H9 (cell line): ENCODE measurements around the gene KLF6. TPM values are rescaled to one million over a fixed set of nuclear protein-coding genes. Genes with fewer than 3 reads are reported as not detected.

Source experiments
- DNase-seq: peaks from one replicate; pipeline ENCODE4 v3.0.0-alpha.2; 2017
- H2AFZ ChIP-seq: one replicate; pipeline ENCODE4 v1.6.1; 2013; ENCODE audit warnings: mild to moderate bottlenecking, low read length, control low read depth, moderate library complexity
- H2AK5ac ChIP-seq: 2 replicates; pipeline ENCODE4 v1.6.1; 2013; ENCODE audit warnings: low read length, control low read depth, mixed read lengths; ENCODE audit not compliant: insufficient read length
- H2BK120ac ChIP-seq: one replicate; pipeline ENCODE4 v1.6.1; 2013; ENCODE audit warnings: low read depth, mild to moderate bottlenecking, low read length, control low read depth, inconsistent platforms; ENCODE audit not compliant: poor library complexity, severe bottlenecking
- H2BK12ac ChIP-seq: 2 replicates; pipeline ENCODE4 v1.6.1; 2013; ENCODE audit warnings: low read length, control low read depth, mixed read lengths, low read depth; ENCODE audit not compliant: insufficient read length
- H2BK15ac ChIP-seq: 2 replicates; pipeline ENCODE4 v1.6.1; 2013; ENCODE audit warnings: low read depth, low read length, control low read depth
- H2BK20ac ChIP-seq: one replicate; pipeline ENCODE4 v1.6.1; 2013; ENCODE audit warnings: low read depth, mild to moderate bottlenecking, low read length, control low read depth, inconsistent platforms; ENCODE audit not compliant: poor library complexity, severe bottlenecking
- H2BK5ac ChIP-seq: 2 replicates; pipeline ENCODE4 v1.6.1; 2013; ENCODE audit warnings: low read length, control low read depth, mixed read lengths; ENCODE audit not compliant: insufficient read length
- H3K14ac ChIP-seq: 2 replicates; pipeline ENCODE4 v1.6.1; 2013; ENCODE audit warnings: low read length, control low read depth; ENCODE audit not compliant: insufficient read depth
- H3K18ac ChIP-seq: 2 replicates; pipeline ENCODE4 v1.6.1; 2013; ENCODE audit warnings: low read depth, mild to moderate bottlenecking, mixed read lengths, low read length, control low read depth; ENCODE audit not compliant: insufficient read length
- H3K23ac ChIP-seq: 2 replicates; pipeline ENCODE4 v1.6.1; 2013; ENCODE audit warnings: low read length, control low read depth, mixed read lengths, low read depth; ENCODE audit not compliant: insufficient read length
- H3K23me2 ChIP-seq: 2 replicates; pipeline ENCODE4 v1.6.1; 2013; ENCODE audit warnings: low read depth, mild to moderate bottlenecking, mixed read lengths, low read length, control low read depth; ENCODE audit not compliant: insufficient read length, poor library complexity, severe bottlenecking
- H3K27ac ChIP-seq: 2 replicates; pipeline ENCODE4 v1.5.1; 2013; ENCODE audit warnings: low read length, control low read depth, mixed read lengths, low read depth; ENCODE audit not compliant: insufficient read length
- H3K27me3 ChIP-seq: 2 replicates; pipeline ENCODE4 v1.6.1; 2013; ENCODE audit warnings: low read length, control low read depth, inconsistent platforms; ENCODE audit not compliant: insufficient read depth
- H3K4ac ChIP-seq: 2 replicates; pipeline ENCODE4 v1.6.1; 2013; ENCODE audit warnings: low read depth, mild to moderate bottlenecking, control low read depth, inconsistent platforms, low read length, moderate library complexity
- H3K4me1 ChIP-seq: 2 replicates; pipeline ENCODE4 v1.6.1; 2013; ENCODE audit warnings: low read length, control low read depth, inconsistent platforms; ENCODE audit not compliant: insufficient read depth
- H3K4me2 ChIP-seq: 2 replicates; pipeline ENCODE4 v1.6.1; 2013; ENCODE audit warnings: low read length, control low read depth, mixed read lengths; ENCODE audit not compliant: insufficient read length, insufficient read depth
- H3K56ac ChIP-seq: 2 replicates; pipeline ENCODE4 v1.6.1; 2013; ENCODE audit warnings: low read depth, mild to moderate bottlenecking, mixed read lengths, low read length, control low read depth; ENCODE audit not compliant: insufficient read length
- H3K79me1 ChIP-seq: 2 replicates; pipeline ENCODE4 v1.6.1; 2013; ENCODE audit warnings: low read depth, mild to moderate bottlenecking, moderate library complexity, low read length, control low read depth, inconsistent platforms; ENCODE audit not compliant: insufficient read depth, poor library complexity, severe bottlenecking
- H3K79me2 ChIP-seq: 2 replicates; pipeline ENCODE4 v1.6.1; 2013; ENCODE audit warnings: low read length, control low read depth, inconsistent platforms; ENCODE audit not compliant: insufficient read depth
- H3K9ac ChIP-seq: 2 replicates; pipeline ENCODE4 v1.6.1; 2013; ENCODE audit warnings: low read length, control low read depth, mixed read lengths; ENCODE audit not compliant: insufficient read length; ENCODE audit errors: extremely low read depth
- H3K9me3 ChIP-seq: one replicate; pipeline ENCODE4 v1.6.1; 2013; ENCODE audit warnings: low read depth, low read length, inconsistent platforms; ENCODE audit not compliant: control insufficient read depth
- H3T11ph ChIP-seq: one replicate; pipeline ENCODE4 v1.6.1; 2013; ENCODE audit warnings: mild to moderate bottlenecking, low read length, control low read depth, inconsistent platforms
- H4K20me1 ChIP-seq: one replicate; pipeline ENCODE4 v1.6.1; 2013; ENCODE audit not compliant: control insufficient read depth, insufficient read length, insufficient read depth
- H4K5ac ChIP-seq: 2 replicates; pipeline ENCODE4 v1.6.1; 2013; ENCODE audit warnings: low read depth, mild to moderate bottlenecking, mixed read lengths, low read length, control low read depth; ENCODE audit not compliant: insufficient read length
- H4K8ac ChIP-seq: replicated peaks from 2 replicates; pipeline ENCODE4 v1.6.1; 2013; ENCODE audit warnings: low read length, control low read depth, mixed read lengths, low read depth; ENCODE audit not compliant: insufficient read length
- H4K91ac ChIP-seq: 2 replicates; pipeline ENCODE4 v1.6.1; 2013; ENCODE audit warnings: low read depth, mild to moderate bottlenecking, moderate library complexity, mixed read lengths, low read length, control low read depth; ENCODE audit not compliant: insufficient read length
- H3K27ac Mint-ChIP-seq, 3 experiments: 2 replicates in 2 of 3; 3 replicates in 1 of 3; pipeline ENCODE4 v1.8.0; 2020 to 2021; ENCODE audit warnings: mixed read lengths in 3 of 3, mild to moderate bottlenecking in 1 of 3, moderate library complexity in 1 of 3
- H3K27me3 Mint-ChIP-seq: 2 replicates; pipeline ENCODE4 v1.8.0; 2021; ENCODE audit warnings: low read depth, mild to moderate bottlenecking, moderate library complexity, mixed read lengths
- H3K36me3 Mint-ChIP-seq, 3 experiments: 2 replicates in 2 of 3; 3 replicates in 1 of 3; pipeline ENCODE4 v1.8.0; 2020 to 2021; ENCODE audit warnings: low read depth in 3 of 3, mixed read lengths in 3 of 3; ENCODE audit not compliant: insufficient read depth in 1 of 3
- H3K4me1 Mint-ChIP-seq, 2 experiments: 2 replicates each; pipeline ENCODE4 v1.8.0; 2020; ENCODE audit warnings: mixed read lengths in 2 of 2
- H3K4me3 Mint-ChIP-seq, 2 experiments: 2 replicates in 1 of 2; 3 replicates in 1 of 2; pipeline ENCODE4 v1.8.0; 2020 to 2021; ENCODE audit warnings: mild to moderate bottlenecking in 2 of 2, mixed read lengths in 2 of 2, moderate library complexity in 1 of 2
- H3K9me3 Mint-ChIP-seq, 2 experiments: 2 replicates in 1 of 2; 3 replicates in 1 of 2; pipeline ENCODE4 v1.8.0; 2020; ENCODE audit warnings: mild to moderate bottlenecking in 2 of 2, mixed read lengths in 2 of 2, moderate library complexity in 1 of 2
- CTCF ChIP-seq: fragments of 200-600 bp; sonication (generic); conservative IDR thresholded peaks from 3 replicates; pipeline ENCODE4 v1.8.0; 2021; ENCODE audit warnings: antibody characterized with exemption, mild to moderate bottlenecking
- WGBS: extraction: QIAGEN DNeasy Blood & Tissue Kit; methylation state at CpG from one replicate; pipeline ENCODE4 v1.1.7; 2013; ENCODE audit warnings: missing lambda C conversion rate, low lambda C conversion rate, mixed read lengths; ENCODE audit not compliant: insufficient read length; ENCODE audit errors: extremely low coverage; 5-methylcytosine and 5-hydroxymethylcytosine counted together
- total RNA-seq: library from RNA; stranded (reverse); gene quantifications from 2 replicates; pipeline ENCODE4 v1.2.1, GENCODE V29; 2021

Gene KLF6
- total RNA-seq, 1 experiment from 2014 or later: 19.3 TPM

GRCh38 chr10:3805201-3805790, 20.3 kb upstream of the KLF6 start:
- Histone ChIP-seq H4K8ac (no peak overlapping the region), H3K79me2 (no peaks in the 10 kb centered on the region), H4K91ac (no peak overlapping the region), H3K27ac (no peak overlapping the region), H3K9ac (no peak overlapping the region), H2BK5ac (no peak overlapping the region), H4K5ac (no peak overlapping the region), H3K9me3 (no peaks in the 10 kb centered on the region), H3K56ac (no peak overlapping the region), H3K4me2 (no peak overlapping the region), H3K79me1 (no peaks in the 10 kb centered on the region), H3K4ac (no peak overlapping the region), H2BK120ac (no peak overlapping the region), H2BK15ac (no peak overlapping the region), H2BK12ac (no peak overlapping the region), H3K23me2 (no peaks in the 10 kb centered on the region), H2AFZ (no peak overlapping the region), H3K18ac (no peak overlapping the region), H2BK20ac (no peak overlapping the region), H3K23ac (no peak overlapping the region), H2AK5ac (no peak overlapping the region), H3K4me1 (no peaks in the 10 kb centered on the region), H3K14ac (no peak overlapping the region), H4K20me1 (no peaks in the 10 kb centered on the region), H3K27me3 (no peaks in the 10 kb centered on the region), H3T11ph (no peak overlapping the region)
- no peaks in the 10 kb centered on the region for H3K36me3 Mint-ChIP-seq
- H3K4me3 Mint-ChIP-seq: no peak overlapping the region
- no peak overlapping the region for H3K27ac Mint-ChIP-seq
- DNase-seq: no peak
- no CpG with 5 or more reads among the region's 7 CpGs for WGBS
- H3K27me3 Mint-ChIP-seq: no peaks in the 10 kb centered on the region
- TF ChIP-seq CTCF: no peak
- no peaks in the 10 kb centered on the region; a peak in 1 of 5 replicates for H3K9me3 Mint-ChIP-seq
- peaks cover 29 to 33% of the 10 kb centered on the region in 2 experiments for H3K4me1 Mint-ChIP-seq
